Eye (tissue), 1 donor: ENCODE results near the gene PDSS2.

Source experiments
- DNase-seq: peaks from one replicate; pipeline ENCODE4 v3.0.0-alpha.2; 2015

PDSS2 gene

DNA sequence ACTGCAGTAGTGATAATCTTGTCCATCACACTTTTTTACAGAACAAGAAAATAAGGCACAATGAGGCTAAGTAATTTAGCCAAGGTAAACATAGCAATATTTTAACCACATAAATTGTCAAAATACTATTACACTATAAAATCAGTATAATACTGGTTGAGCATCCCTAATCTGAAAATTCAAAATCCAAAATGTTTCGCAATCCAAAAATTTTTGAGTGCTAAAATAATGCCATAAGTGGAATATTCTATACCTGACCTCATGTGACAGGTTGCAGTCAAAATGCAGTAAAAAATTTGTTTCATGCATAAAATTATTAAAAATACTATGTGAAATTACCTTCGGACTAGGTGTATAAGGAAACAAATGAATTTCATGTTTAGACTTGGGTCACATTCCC lies 101.5 kb downstream of the PDSS2 start:
- DNase-seq: no peak

DNA sequence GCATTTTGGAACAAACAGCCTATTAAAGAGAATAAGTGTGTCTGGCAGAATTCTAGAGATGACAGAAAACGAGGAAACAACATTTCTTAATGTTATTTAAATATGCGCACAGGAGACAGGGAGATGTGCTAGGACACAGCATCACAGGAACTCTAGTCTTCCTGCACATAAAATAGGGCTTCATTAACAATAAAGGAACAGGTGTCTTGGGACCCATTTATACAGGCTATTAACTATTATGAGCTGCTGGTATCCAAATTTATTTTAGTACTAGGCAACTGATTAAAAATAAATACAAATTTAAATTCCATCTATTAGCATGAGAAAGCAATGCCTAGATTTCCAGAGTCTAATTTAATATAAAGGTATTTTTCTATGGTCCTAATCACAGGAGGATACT lies 102.3 kb downstream of the PDSS2 start:
- no peak for DNase-seq

DNA sequence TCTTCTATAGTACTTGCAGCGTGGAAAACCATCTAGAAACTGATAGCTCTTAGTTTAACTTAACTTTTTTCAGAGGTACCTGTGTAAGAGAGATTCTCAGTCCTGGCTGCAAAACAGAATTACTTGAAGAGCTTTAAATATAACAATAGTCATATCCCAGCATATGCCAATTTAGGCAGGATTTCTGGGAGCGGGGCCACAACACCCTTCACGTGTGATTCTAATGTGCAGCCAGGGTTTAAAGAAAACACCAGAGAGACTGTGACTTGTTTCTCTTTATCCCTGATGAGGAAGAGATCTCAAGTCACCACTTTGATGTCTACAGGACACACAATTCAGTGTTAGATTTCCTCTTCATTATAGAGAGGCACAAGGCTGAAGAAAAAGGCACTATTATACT lies 103.7 kb downstream of the PDSS2 start:
- no peak for DNase-seq

DNA sequence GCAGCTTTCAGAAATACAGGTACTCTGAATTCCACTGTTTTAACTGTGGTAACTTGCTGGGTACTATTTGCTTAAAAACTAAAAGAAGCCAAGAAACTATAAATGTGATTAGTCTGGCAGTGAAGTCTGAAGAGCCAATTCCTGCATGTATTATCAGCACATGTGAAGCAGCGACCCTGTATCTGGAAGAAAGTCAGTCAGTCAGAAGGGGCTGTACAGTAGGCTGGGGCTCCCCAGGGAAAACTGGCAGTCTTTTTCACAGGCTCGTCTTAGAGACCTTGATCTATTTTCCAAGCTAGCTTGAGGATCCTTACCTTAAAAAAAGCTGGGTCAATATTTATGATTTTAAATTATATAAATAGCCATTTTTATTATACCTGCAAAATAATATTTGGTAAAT lies 104.9 kb downstream of the PDSS2 start:
- DNase-seq: peak; percentile 42

DNA sequence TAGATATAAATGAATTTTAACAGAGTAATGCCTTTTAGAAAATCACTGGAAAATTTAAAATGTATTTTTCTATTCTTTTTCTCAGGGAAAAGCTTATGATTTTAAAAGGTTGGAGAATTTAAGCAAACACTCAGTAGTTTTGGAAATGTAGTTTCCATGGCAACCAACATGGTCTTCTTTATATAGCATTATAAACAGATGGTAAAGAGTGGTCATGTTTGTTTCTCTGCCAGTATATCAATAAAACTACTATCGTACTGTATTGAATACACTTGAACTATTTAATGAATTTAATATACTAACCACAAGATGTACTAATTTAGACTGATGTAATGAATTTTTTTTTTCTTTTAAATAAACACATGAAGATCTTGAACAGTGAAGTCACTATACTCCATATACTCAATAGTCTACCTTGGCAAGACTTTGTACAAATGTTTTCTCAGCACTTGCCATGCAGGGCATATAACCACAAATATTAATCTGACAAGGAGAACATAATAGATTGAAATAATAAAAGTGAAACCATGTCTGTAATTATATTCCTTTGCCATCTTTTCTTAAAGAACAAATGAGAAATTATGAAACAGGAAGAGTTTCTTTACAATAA lies 105.5 kb downstream of the PDSS2 start:
- DNase-seq: no peak

DNA sequence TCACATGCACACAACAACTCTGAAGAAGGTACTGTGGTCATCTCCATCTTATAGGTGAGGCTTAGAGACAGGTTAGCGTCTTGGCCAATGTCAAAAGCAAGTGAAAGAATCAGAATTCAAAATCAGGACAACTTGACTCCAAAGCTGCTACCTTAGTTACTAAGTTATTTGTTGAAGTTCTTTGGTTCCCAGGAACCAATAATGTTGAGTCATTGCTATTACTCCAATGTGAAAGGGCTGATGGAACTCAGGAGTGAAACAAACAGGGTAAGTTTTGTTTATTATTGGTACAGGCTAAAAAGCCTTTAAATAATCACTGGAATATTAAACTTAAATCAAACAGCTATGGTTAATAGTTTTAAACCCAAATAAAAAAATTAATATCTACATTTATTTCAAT lies 111.1 kb downstream of the PDSS2 start:
- DNase-seq: no peak

DNA sequence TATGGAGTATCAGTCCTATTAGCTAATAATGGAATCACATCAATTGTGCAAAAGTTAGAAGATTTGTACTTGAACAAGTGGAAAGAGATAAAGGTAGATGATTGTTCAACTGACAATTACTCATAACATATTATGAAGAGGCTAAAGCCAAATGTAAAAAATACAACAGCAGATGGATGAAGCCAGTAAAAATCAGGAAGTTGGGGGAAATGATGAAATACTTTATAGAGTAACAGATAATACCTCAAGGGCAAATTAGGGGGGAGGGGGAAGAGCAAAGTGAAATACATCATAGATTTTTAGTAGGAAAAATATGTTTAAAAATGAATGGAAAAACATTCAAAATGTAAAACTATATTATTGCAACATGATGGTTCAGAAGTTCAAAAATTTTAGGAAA lies 114.0 kb downstream of the PDSS2 start:
- DNase-seq: no peak

DNA sequence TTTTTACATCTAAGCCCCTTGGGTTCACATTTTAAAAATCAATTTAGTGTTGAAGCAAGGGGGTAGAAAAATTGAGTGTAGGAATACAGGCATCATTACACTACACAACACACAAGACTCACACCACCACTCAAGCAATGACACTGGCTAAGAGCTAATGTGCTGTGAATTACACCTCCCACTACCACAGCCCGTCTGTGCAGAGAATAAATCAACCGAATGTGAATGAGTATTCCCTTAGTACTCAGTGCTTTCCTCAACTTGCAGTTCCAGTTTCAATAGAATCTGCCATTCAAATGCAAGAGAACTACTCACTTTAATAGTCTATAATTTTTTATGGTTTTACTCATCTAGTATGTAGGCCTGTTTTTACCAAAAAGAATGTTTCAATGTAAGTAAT lies 114.4 kb downstream of the PDSS2 start:
- DNase-seq: no peak

DNA sequence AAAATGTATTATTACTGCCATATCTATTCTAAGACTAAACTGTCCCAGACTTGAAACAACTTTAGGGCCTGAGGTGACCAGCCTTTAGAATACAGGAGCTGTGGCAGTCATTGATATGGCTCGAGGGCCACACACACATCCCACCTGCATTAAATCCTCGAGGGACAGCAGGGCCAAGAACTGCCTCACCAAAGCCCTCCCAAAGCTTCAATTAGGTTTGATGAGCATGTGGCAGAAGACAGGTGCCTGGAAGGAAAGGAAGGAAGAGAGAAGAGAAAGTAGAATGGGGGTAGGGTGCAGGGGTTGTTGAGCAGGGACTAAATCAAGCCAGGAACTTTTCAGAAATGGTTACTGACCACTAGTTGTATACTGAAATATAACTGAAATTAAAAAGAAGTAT lies 115.0 kb downstream of the PDSS2 start:
- DNase-seq: no peak

DNA sequence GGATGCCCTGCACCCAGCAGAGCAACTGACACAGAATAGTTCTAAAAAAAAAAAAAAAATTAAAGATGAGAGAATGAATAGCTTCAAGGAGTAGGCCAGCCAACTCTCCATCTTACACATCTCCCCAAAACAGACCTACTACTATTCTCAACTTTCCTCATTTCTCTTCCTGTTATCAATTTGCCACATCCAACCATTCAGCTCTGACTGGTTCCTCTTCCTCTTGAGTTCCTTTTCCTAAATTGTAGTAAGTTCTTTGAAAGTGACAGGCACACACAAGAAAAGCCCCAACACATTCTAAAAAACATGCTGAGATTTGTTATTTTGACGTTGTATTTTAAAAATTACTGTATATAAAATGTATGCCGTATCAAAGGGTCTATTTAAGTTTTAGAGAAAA lies 117.2 kb downstream of the PDSS2 start:
- no peak for DNase-seq

DNA sequence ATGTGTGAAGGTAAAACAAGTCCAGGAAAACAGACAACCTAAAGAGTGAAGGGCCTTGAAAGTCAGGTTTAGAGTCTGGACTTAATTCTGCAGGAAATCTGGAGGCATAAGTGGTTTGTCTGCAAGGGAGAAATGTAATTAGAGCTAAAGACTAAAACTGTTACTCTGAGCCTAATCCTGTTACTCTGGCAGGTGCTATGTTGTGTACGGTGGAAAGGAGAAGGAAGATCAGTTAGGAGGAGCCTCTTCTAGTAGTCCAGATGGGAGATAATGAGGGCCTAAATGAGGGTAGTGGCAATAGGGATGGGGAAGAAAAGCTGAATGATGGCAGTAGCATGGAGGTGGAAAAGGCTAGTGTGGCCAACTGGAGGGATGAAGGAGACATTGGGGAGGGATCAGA lies 118.5 kb downstream of the PDSS2 start:
- DNase-seq: no peak

DNA sequence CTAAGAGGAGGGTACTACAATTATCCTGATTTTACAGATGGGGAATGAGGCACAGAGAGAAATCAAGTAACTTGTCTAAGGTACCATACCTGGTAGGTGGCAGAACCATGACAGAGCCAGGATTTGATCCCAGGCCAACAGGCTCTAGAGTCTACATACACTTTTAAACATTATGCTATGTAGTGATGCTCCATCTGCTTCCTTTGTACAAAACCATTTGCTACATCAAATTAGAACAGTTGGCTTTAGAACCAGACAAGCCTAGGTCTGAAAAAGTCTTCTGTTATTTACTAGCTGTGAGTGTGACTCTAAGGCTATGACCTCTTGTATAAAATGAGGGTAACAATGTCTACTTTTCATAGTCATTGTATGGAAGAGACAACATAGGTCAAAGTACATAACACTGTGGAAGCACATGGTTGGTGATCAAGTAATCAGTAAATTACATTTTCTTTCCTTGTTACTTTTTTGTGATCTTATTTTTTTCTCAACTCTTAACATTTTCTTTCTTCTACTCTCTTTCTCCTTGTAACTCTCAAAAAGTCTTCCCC lies 122.1 kb downstream of the PDSS2 start:
- DNase-seq: no peak

DNA sequence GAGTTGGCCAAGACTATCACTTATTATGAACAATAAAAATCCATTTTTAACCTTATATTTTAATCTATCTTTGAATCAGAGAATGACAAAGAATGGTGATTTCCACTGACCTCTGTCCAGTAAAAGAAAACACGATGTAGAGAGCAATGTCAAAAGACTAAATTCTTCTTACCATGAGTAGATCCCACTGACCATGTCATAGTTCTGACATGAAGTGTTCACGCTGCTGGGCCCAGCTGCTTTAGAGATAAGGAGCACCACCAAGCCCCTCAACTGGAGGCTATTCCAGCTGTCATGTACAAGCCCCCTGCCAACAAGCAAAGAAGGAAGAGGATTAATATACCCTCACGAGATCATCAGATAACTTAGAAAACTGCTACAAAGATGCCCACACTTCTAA lies 125.3 kb downstream of the PDSS2 start:
- DNase-seq: no peak

DNA sequence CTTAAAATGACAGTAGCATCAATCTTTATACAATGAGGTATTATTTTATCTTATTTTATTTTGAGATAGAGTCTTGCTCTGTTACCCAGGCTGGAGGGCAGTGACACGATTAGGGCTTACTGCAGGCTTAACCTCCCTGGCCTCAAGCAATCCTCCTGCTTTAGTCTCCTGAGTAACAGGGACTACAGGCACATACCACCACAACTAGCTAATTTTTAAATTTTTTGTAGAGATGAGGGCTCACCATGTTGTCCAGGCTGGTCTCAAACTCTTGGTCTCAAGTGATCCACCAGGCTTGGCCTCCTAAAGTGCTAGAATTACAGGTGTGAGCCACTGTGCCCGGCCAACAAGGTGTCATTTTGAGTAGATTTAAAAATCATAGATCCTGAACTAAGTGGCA lies 125.9 kb downstream of the PDSS2 start:
- DNase-seq: no peak

DNA sequence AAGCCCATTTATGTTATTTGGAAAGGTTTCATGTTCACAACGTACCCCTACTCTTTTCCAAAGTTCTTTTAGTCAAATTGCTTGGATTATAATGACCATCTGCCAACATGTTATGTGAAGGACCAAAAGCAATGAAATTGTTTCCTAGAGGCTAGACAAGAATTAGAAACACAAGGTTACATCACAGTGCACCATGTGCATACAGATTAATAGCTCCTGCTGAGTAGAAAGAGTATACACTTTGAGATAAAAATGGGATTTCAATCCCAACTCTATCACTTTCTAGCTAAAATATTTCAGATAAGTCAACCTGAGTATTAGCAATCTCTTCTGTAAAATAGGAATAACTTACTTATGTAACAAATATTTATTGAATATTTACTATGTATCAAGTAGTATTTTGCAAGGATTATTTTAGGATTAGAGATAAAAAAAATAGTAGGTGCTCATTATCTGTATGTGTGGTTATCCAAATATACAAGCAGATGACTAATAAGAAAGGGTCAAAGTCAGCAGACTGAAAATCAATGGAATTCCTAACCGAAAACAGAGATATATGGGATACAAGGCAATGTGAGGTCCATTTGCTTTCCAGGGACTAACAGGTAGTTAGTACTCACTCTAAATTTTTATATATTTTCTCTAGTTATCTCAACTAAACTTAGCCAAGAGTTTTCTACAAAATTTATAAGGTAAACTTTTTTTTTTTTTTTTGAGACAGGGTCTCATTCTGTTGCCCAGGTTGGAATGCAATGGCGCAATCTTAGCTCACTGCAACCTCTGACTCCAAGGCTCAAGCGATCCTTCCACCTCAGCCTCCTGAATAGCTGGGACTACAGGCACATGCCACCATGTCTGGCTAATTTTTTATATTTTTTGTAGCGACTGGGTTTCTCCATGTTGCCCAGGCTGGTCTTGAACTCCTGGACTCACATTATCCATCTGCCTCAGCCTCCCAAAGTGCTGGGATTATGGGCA lies 127.7 kb downstream of the PDSS2 start:
- no peak for DNase-seq

DNA sequence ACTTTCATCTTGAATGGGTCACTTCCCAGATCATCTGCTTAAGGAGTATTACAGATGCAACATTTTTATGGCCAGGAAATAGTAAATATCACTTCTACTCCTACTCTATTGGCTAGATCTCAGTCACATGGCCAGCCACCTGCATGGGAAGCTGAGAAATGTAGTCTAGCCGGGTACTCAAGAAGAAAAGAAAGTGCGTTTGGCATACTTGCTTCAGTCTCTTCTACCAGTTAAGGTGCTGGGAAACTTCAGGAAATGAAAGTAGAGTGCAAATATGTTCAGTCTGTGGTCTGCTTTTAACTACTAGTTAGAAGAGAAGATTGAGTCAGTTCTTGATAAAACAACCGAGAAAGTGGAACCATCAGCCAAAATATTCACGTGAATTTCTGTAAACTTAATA lies 129.2 kb downstream of the PDSS2 start:
- DNase-seq: no peak

DNA sequence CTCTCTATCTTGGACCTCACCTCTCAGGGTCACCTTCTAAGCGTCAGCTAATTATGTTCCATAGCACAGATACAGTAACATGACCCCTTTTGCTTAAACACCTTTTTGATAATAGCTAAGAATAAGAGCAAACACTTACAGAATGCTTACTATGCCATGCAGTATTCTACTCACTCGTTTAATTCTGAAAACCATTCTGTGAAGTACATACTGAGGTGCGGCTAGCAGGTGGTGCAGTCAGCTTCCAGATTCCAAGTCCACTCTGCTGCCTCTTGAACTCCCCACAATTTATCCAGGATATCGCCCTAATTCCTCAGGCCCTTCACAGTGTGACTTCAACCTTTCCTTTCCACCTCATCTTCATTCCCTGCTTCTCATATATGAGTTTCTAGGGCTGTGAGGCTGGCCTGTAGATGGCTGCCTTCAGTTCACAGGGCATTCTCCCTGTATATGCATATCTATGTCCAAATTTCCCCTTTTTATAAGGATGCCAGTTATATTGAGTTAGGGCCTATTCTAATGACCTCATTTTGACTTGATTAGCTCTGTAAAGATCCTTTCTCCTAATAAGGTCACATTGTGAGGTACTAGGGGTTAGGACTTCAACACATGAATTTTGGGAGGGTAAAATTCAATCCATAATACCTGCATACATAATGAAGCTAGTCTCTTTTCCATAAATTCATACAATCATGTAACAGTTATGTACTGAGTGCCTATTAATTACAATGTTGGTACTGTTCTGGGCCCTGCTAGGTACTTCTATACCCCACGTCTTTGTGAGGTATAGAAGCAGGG lies 130.1 kb downstream of the PDSS2 start:
- DNase-seq: no peak

DNA sequence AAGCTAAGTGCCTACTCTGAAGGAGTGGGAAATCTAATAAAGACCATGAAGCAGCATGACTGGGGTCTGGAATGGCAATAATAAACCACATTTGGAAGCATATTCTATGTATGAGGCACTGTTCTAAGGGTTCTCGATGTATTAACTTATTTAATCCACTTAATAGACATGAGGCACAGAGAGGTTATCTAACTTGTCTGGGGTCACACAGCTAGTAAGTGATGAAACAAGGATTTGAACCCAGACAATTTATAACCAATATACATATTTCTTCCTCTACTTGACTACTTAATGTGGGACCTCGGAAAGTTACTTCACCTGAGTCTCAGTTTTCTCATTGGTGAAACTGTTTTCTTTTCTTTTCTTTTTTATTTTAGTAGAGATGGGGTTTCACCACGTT lies 131.3 kb downstream of the PDSS2 start:
- no peak for DNase-seq

DNA sequence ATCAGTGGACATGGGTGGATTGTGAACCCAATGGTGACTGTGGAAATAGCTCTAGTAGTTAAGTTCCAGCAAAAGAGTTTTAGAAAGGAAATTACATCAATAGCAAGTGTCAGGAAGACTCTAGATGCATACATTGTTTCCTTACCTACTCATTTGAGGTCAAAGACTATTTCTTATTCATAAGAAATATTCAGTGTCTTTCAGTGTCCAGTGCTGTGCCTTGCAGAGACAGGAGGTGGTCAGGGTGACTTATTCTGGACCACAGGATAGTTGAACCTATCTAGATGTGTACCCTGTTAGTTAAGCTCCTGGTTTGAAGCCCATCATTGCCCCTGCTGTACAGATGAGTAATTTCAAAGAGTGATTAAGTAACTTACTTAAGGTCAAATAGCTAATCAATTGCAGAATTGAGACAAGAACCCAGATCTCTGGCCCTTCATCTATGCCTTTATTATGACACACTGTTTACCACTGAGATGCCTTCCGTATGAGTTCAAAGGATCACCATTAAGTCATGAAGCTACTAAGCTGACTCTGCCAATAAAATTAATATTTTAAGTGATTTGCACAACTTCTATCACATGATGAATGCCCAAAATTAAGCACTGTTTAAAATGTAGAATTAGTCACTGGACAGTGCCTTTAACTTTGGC lies 136.1 kb downstream of the PDSS2 start:
- DNase-seq: no peak

DNA sequence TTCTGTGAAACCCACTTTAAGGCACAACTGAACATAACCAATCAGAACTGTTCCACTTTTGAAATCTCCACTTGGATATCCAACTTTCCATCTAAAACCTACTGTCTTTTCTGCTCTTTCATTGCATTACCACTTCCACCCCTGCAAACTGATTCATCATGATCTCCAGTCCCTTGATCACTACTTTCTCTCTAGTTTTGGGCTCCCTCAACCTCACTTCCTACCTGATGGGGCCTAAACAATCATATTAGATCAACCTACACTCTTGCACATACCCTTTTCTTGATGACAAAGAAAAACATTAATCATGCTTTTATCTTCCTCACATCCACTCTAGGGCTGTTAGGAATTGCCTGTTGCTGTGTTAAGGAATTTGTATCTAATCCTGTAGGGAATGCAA lies 137.6 kb downstream of the PDSS2 start:
- no peak for DNase-seq

DNA sequence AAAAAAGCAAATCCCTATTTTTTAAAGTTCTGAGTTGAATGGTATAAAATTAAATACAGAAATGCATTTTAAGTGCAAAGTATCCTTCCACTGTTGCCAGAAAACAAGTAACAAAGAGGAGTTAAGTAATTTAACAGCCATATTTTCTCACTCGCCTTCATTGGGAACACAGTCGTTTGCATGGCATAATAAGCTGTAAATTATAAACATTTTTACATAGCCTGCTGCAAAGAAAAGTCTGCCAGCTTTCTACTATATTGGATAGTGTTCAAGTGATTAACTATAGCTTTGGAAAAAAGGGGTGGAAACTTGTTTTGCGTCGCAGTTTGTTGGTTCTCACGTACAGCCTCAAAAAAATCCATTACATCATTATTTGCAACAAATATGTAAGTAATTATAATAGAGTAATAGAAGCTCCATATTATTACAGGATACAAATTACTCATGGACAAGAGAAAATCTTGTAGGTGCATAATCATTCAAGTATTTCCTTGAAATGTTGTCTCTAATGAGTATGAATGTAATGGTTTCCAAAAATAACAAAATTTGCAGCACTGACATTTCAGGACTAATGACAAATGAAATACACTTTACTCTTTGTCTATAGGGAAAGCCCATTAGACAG lies 139.3 kb downstream of the PDSS2 start:
- no peak for DNase-seq

DNA sequence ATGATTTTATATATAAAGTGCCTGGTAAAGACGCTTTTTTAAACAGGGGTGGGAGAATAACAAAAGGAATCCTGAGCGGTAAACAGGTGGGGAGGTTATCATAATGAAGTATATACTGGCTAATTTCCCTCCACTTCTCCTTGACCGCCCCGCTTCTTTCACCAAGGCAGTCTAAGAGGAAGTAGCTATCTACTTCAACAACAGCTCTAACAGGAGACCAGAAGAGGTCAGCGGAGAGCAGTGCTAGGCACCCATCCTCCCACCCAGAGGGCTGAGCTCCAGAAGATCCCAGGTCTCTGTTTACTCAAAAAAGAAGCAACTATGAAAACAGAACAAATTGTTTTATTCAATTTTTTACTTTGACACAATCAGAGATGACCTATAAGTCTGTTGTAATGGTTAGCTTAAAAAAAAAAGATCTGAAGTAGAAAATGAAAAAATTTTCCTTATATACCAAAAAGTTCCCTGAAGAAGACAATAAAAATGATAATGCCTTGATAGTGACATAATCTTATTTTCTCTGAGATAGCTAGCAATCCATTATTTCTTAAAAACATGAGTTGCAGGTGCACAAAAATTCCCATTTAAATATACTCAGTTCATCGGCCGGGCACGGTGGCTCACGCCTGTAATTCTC lies 141.1 kb downstream of the PDSS2 start:
- peak; percentile 78 for DNase-seq
